Measurements from ENCODE around the gene STX18.

STX18 gene

DNA sequence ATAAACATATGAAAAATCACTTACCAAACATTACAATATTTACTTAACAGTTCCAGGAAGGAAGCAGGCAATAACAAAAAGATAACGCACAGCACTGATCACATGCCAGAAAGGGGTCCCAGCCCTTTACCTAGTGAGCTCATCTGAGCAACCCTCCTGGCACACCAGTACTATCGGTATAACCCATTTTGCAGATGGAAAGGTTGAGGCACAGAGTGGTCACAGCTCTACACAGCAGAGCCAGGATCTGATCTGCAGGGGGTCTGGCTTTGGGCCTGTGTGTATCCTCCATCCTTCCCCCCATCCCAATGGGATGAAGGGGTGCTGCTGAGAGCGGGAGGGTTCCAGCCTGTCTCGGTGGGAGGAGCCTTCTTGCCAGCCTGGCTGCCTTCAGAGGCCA, 150.0 kb downstream of the STX18 start:
- peaks cover 14% of the 10 kb centered on the region for H3K36me3 ChIP-seq (ENCODE audit: insufficient read depth, low read length)
- H3K9me3 ChIP-seq (ENCODE audit: insufficient read depth, low read length, severe bottlenecking) = no peaks in the 10 kb centered on the region
- H3K9ac ChIP-seq (ENCODE audit: low read depth, low read length) = no peak overlapping the region
- H3K27ac ChIP-seq (ENCODE audit: low read length) = no peak overlapping the region
- no peak for DNase-seq
- no peaks in the 10 kb centered on the region for H3K79me2 ChIP-seq (ENCODE audit: insufficient read depth, low read length)
- H3K4me3 ChIP-seq (ENCODE audit: low read depth in 1 of 2, low read length in 2 of 2) = no peak overlapping the region
- H2AFZ ChIP-seq (ENCODE audit: low read depth, low read length) = no peak overlapping the region
- H3K4me1 ChIP-seq (ENCODE audit: insufficient read depth, low read length) = peaks cover 13% of the 10 kb centered on the region
- no peak overlapping the region for H3K4me2 ChIP-seq (ENCODE audit: insufficient read depth, low read length)
- H3K27me3 ChIP-seq (ENCODE audit: insufficient read depth, low read length, poor library complexity) = peaks cover 12% of the 10 kb centered on the region
- no peak for TF ChIP-seq EZH2 (IDR thresholded peaks at IDR 0.05; ENCODE audit: borderline replicate concordance, low read depth, low read length, severe bottlenecking)
- TF ChIP-seq, protein P1, sequence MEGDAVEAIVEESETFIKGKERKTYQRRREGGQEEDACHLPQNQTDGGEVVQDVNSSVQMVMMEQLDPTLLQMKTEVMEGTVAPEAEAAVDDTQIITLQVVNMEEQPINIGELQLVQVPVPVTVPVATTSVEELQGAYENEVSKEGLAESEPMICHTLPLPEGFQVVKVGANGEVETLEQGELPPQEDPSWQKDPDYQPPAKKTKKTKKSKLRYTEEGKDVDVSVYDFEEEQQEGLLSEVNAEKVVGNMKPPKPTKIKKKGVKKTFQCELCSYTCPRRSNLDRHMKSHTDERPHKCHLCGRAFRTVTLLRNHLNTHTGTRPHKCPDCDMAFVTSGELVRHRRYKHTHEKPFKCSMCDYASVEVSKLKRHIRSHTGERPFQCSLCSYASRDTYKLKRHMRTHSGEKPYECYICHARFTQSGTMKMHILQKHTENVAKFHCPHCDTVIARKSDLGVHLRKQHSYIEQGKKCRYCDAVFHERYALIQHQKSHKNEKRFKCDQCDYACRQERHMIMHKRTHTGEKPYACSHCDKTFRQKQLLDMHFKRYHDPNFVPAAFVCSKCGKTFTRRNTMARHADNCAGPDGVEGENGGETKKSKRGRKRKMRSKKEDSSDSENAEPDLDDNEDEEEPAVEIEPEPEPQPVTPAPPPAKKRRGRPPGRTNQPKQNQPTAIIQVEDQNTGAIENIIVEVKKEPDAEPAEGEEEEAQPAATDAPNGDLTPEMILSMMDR (IDR thresholded peaks at IDR 0.05; ENCODE audit: borderline replicate concordance, extremely low read depth, low read length, poor library complexity, severe bottlenecking) = no peak
- ATAC-seq (ENCODE audit: insufficient read depth, low read depth) = no peak
- 0 out of 2 replicates have a peak, but pooled peaks cover 6% of the 10 kb centered on the region for H4K20me1 ChIP-seq (ENCODE audit: insufficient read depth, low read length)

DNA sequence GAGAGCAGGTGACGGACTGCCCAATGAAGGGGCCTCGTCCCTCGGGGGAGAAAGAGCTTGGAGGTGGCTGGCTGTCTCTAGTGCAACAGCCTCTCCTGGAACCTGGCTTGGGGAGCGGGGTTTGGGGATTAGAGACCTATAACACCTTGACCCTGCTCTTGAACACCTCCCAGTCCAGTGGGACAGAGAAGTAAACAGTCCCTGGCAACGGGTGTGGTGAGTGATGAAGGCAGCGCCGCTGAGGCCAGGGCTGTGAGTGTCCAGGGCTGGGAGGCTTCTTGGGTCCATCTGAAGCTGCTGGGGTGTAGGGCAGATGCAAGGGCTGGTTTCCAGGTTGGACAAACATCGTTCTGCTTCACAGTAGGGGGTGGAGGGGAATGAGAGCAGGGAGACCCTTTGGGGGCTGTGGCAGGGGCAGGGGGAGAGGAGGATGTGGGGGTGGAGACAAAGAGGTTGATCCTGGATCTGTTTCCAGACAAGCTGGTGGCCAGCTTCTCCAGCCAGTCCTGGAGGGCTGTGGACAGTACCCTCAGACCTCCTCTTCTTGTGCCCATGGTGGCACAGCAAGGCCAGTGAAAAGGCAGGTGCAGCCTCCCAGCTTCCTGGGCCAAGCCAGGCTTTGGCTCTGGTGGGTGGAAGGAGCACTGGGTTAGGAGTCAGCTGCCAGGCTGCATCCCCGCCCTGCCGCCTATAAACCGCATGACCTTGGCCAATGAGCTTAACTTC, 151.2 kb downstream of the STX18 start:
- H4K20me1 ChIP-seq (ENCODE audit: insufficient read depth, low read length) = peaks cover 6% of the 10 kb centered on the region; the same call in 1 of the 2 replicates
- no peak overlapping the region for H3K27ac ChIP-seq (ENCODE audit: low read length)
- H3K79me2 ChIP-seq (ENCODE audit: insufficient read depth, low read length) = no peaks in the 10 kb centered on the region
- no peak overlapping the region for H3K9ac ChIP-seq (ENCODE audit: low read depth, low read length)
- no peak overlapping the region for H2AFZ ChIP-seq (ENCODE audit: low read depth, low read length)
- H3K9me3 ChIP-seq (ENCODE audit: insufficient read depth, low read length, severe bottlenecking) = no peaks in the 10 kb centered on the region
- H3K4me1 ChIP-seq (ENCODE audit: insufficient read depth, low read length) = peaks cover 24% of the 10 kb centered on the region
- H3K27me3 ChIP-seq (ENCODE audit: insufficient read depth, low read length, poor library complexity) = peaks cover 24% of the 10 kb centered on the region
- no peak overlapping the region for H3K4me2 ChIP-seq (ENCODE audit: insufficient read depth, low read length)
- no peak for DNase-seq
- no peak for TF ChIP-seq EZH2 (IDR thresholded peaks at IDR 0.05; ENCODE audit: borderline replicate concordance, low read depth, low read length, severe bottlenecking)
- TF ChIP-seq, protein P1 (IDR thresholded peaks at IDR 0.05; ENCODE audit: borderline replicate concordance, extremely low read depth, low read length, poor library complexity, severe bottlenecking) = no peak
- ATAC-seq (ENCODE audit: insufficient read depth, low read depth) = no peak
- peaks cover 14% of the 10 kb centered on the region for H3K36me3 ChIP-seq (ENCODE audit: insufficient read depth, low read length)
- H3K4me3 ChIP-seq (ENCODE audit: low read depth in 1 of 2, low read length in 2 of 2) = no peak overlapping the region

DNA sequence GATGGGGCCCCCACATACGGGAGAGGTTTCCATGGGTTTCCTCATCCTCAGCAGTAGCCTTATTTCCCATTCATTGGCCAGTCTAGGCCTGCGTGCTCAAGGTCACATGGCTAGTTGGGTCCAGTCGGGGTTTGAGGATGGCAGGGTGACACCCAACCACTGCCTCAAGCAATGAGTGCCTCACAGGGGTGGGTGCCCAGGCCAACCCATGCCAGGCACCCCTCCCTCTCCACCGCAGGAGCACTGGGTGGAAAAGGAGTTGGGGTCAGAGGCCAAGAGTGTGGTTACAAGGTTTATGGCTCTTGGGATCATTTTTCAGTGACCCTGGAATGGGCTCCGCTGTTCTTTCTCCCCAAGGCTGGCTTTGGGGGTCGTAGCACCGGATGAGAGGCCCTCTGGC, 151.8 kb downstream of the STX18 start:
- TF ChIP-seq, protein P1 (IDR thresholded peaks at IDR 0.05; ENCODE audit: borderline replicate concordance, extremely low read depth, low read length, poor library complexity, severe bottlenecking) = no peak
- no peak for TF ChIP-seq EZH2 (IDR thresholded peaks at IDR 0.05; ENCODE audit: borderline replicate concordance, low read depth, low read length, severe bottlenecking)
- H3K79me2 ChIP-seq (ENCODE audit: insufficient read depth, low read length) = no peaks in the 10 kb centered on the region
- no peak overlapping the region for H3K4me2 ChIP-seq (ENCODE audit: insufficient read depth, low read length)
- H3K36me3 ChIP-seq (ENCODE audit: insufficient read depth, low read length) = peaks cover 14% of the 10 kb centered on the region
- ATAC-seq (ENCODE audit: insufficient read depth, low read depth) (no peak), DNase-seq (no peak)
- peaks cover 28% of the 10 kb centered on the region for H3K27me3 ChIP-seq (ENCODE audit: insufficient read depth, low read length, poor library complexity)
- no peaks in the 10 kb centered on the region for H3K9me3 ChIP-seq (ENCODE audit: insufficient read depth, low read length, severe bottlenecking)
- H4K20me1 ChIP-seq (ENCODE audit: insufficient read depth, low read length) = peaks cover 8% of the 10 kb centered on the region; the same call in 1 of the 2 replicates
- H3K27ac ChIP-seq (ENCODE audit: low read length) = no peak overlapping the region
- H2AFZ ChIP-seq (ENCODE audit: low read depth, low read length) = no peak overlapping the region
- H3K4me1 ChIP-seq (ENCODE audit: insufficient read depth, low read length) = peaks cover 28% of the 10 kb centered on the region
- no peak overlapping the region for H3K9ac ChIP-seq (ENCODE audit: low read depth, low read length)
- H3K4me3 ChIP-seq (ENCODE audit: low read depth in 1 of 2, low read length in 2 of 2) = no peak overlapping the region

Measured in DND-41 (cell line).